HCT116 (cell line): ENCODE measurements around the gene THSD7B. TPM values are rescaled to one million over a fixed set of nuclear protein-coding genes. Genes with fewer than 3 reads are reported as not detected.

ENCODE experiments used
- ATAC-seq: fragments of 200-7000 bp; cut with Tn5 transposase; 2 replicates; pipeline ENCODE4 v1.9.1; 2020; ENCODE audit warnings: mild to moderate bottlenecking, moderate library complexity
- BruUV-seq: library from RNA; stranded (reverse); fragments of 400-500 nt; replicated peaks from 2 replicates; lab custom pipeline; 2021; lab: Mats Ljungman, UMichigan
- CTCF ChIA-PET: fragments of 300-600 bp; sonication (Branson Sonifier 250); formaldehyde crosslinking; loops from one replicate; lab custom pipeline; 2021; ENCODE audit warnings: antibody characterized with exemption; lab: Charles Lee
- POLR2A ChIA-PET: fragments of 300-600, 350-600 bp; sonication (Branson Sonifier 250); formaldehyde crosslinking; loops from one replicate; lab custom pipeline; 2021; ENCODE audit warnings: antibody characterized with exemption; lab: Charles Lee
- RAD21 ChIA-PET, 2 experiments: fragments of 300-600 bp; sonication (Branson Sonifier 250); formaldehyde crosslinking; loops; one replicate each; lab custom pipeline; 2023; ENCODE audit warnings: low total read pairs in 2 of 2; ENCODE audit not compliant: uncharacterized antibody in 2 of 2, unreplicated experiment in 2 of 2, low non-redundant PET in 1 of 2; lab: Charles Lee
- DNase-seq: peaks from one replicate; pipeline ENCODE4 v3.0.0-alpha.2; 2010; ENCODE audit warnings: low read depth, low spot score
- H2AFZ ChIP-seq: fragments of 200-600 bp; shearing (Covaris generic), sonication (generic); 2 replicates; pipeline ENCODE4 v1.6.1; 2017; ENCODE audit warnings: low read depth, mixed run types, mixed read lengths, antibody characterized with exemption, low read length; ENCODE audit not compliant: poor library complexity, severe bottlenecking
- H3K27ac ChIP-seq: 2 replicates; pipeline ENCODE4 v1.5.1; 2012; ENCODE audit warnings: low read depth, low read length
- H3K27me3 ChIP-seq: fragments of 200-600 bp; sonication (generic); 2 replicates; pipeline ENCODE4 v1.6.1; 2016; ENCODE audit warnings: mixed run types, low read length, mixed read lengths; ENCODE audit not compliant: insufficient read depth
- H3K36me3 ChIP-seq, 2 experiments: fragments of 200-500 bp in 1 of 2; fragments of 200-600 bp in 1 of 2; sonication (Bioruptor generic) in 1 of 2; sonication (generic) in 1 of 2; 2 replicates each; pipeline versions ENCODE4 v1.5.1 to v1.6.1; 2014 to 2016; ENCODE audit warnings: low read length in 2 of 2, inconsistent platforms in 1 of 2, mixed read lengths in 1 of 2, mixed run types in 1 of 2; ENCODE audit not compliant: insufficient read depth in 2 of 2, control insufficient read depth in 1 of 2
- H3K4me1 ChIP-seq, 2 experiments: fragments of 200-600 bp in 1 of 2; sonication (generic) in 1 of 2; 2 replicates each; pipeline versions ENCODE4 v1.5.1 to v1.6.1; 2012 to 2017; ENCODE audit warnings: low read length in 2 of 2, inconsistent platforms in 1 of 2, mild to moderate bottlenecking in 1 of 2, mixed read lengths in 1 of 2, mixed run types in 1 of 2, moderate library complexity in 1 of 2; ENCODE audit not compliant: insufficient read depth in 2 of 2, control insufficient read depth in 1 of 2
- H3K4me2 ChIP-seq: fragments of 200-600 bp; sonication (generic); 2 replicates; pipeline ENCODE4 v1.6.1; 2017; ENCODE audit warnings: mixed run types, low read length, mixed read lengths
- H3K4me3 ChIP-seq, 2 experiments: fragments of 200-600 bp in 1 of 2; sonication (generic) in 1 of 2; replicated peaks in 1 of 2; 2 replicates each; pipeline ENCODE4 v1.5.1; 2011 to 2016; ENCODE audit warnings: low read length in 2 of 2, control low read depth in 1 of 2, low read depth in 1 of 2, mild to moderate bottlenecking in 1 of 2, mixed read lengths in 1 of 2, mixed run types in 1 of 2
- H3K79me2 ChIP-seq: fragments of 200-600 bp; sonication (generic); 2 replicates; pipeline ENCODE4 v1.6.1; 2017; ENCODE audit warnings: mild to moderate bottlenecking, mixed run types, low read length, moderate library complexity, mixed read lengths; ENCODE audit not compliant: insufficient read depth
- H3K9ac ChIP-seq: fragments of 200-600 bp; sonication (generic); 2 replicates; pipeline ENCODE4 v1.6.1; 2016; ENCODE audit warnings: low read length, mixed read lengths
- H3K9me2 ChIP-seq: fragments of 200-600 bp; sonication (generic), shearing (Covaris generic); 2 replicates; pipeline ENCODE4 v1.6.1; 2017; ENCODE audit warnings: mixed run types, mild to moderate bottlenecking, moderate library complexity; ENCODE audit not compliant: insufficient read depth
- H3K9me3 ChIP-seq, 2 experiments: fragments of 200-500 bp in 1 of 2; fragments of 200-600 bp in 1 of 2; sonication (Bioruptor generic) in 1 of 2; sonication (generic) in 1 of 2; 2 replicates each; pipeline ENCODE4 v1.6.1; 2014 to 2017; ENCODE audit warnings: low read length in 2 of 2, mixed read lengths in 2 of 2, inconsistent platforms in 1 of 2, low read depth in 1 of 2, mild to moderate bottlenecking in 1 of 2, mixed run types in 1 of 2, moderate library complexity in 1 of 2; ENCODE audit not compliant: control insufficient read depth in 1 of 2, insufficient read depth in 1 of 2
- H4K20me1 ChIP-seq: fragments of 200-600 bp; sonication (generic), shearing (Covaris generic); 2 replicates; pipeline ENCODE4 v1.6.1; 2017; ENCODE audit warnings: mixed run types, mild to moderate bottlenecking, moderate library complexity; ENCODE audit not compliant: insufficient read depth
- EGR1 ChIP-seq: IDR thresholded peaks from 2 replicates; pipeline ENCODE4 v1.6.1; 2012; ENCODE audit warnings: low read depth
- ELF1 ChIP-seq: IDR thresholded peaks from 2 replicates; pipeline ENCODE4 v1.6.1; 2012; ENCODE audit warnings: low read depth, borderline replicate concordance
- EZH2 ChIP-seq: fragments of 200-600 bp; sonication (generic); IDR thresholded peaks from 2 replicates; pipeline ENCODE4 v1.6.1; 2017; ENCODE audit warnings: antibody characterized with exemption, mixed run types
- FOSL1 ChIP-seq: IDR thresholded peaks from 2 replicates; pipeline ENCODE4 v1.6.1; 2012; ENCODE audit warnings: low read depth
- JUND ChIP-seq: IDR thresholded peaks from 2 replicates; pipeline ENCODE4 v1.6.1; 2012
- RAD21 ChIP-seq: IDR thresholded peaks from 2 replicates; pipeline ENCODE4 v1.6.1; 2012; ENCODE audit warnings: low read depth, mild to moderate bottlenecking
- SIN3A ChIP-seq: IDR thresholded peaks from 2 replicates; pipeline ENCODE4 v1.6.1; 2012; ENCODE audit warnings: low read depth
- SP1 ChIP-seq: IDR thresholded peaks from 2 replicates; pipeline ENCODE4 v1.6.1; 2012; ENCODE audit warnings: low read depth
- TCF7L2 ChIP-seq: IDR thresholded peaks from 2 replicates; pipeline ENCODE4 v1.7.0; 2011; ENCODE audit warnings: borderline replicate concordance, inconsistent platforms; ENCODE audit not compliant: insufficient read depth, insufficient read length; ENCODE audit errors: extremely low read depth
- YY1 ChIP-seq: IDR thresholded peaks from 2 replicates; pipeline ENCODE4 v1.6.1; 2011; ENCODE audit warnings: low read length, low read depth, moderate library complexity, mild to moderate bottlenecking; ENCODE audit not compliant: insufficient replicate concordance; ENCODE audit errors: extremely low read depth
- ZFX ChIP-seq: fragments of 450-650 bp; IDR thresholded peaks from 2 replicates; pipeline ENCODE4 v1.6.1; 2017
- ZNF274 ChIP-seq: fragments of 200-500 bp; sonication (Bioruptor generic); IDR thresholded peaks from 2 replicates; pipeline ENCODE4 v1.6.1; 2014; ENCODE audit warnings: mild to moderate bottlenecking, low read depth, low read length, inconsistent platforms
- intact Hi-C: fragments of 100-400 bp; cut with micrococcal nuclease; formaldehyde crosslinking; loops from 2 replicates; pipeline ENCODE4 v1.10.0; 2022
- total RNA-seq: library from RNA; stranded (reverse); gene quantifications from one replicate; pipeline ENCODE4 v1.2.1, GENCODE V29; 2021; ENCODE audit not compliant: unreplicated experiment
- TF ChIP-seq, protein P1 (sequence below): IDR thresholded peaks from 2 replicates; pipeline ENCODE4 v1.6.1; 2011; ENCODE audit warnings: mild to moderate bottlenecking, low read length, moderate library complexity; ENCODE audit not compliant: insufficient replicate concordance; ENCODE audit errors: extremely low read depth
- TF ChIP-seq, protein P2 (sequence below): IDR thresholded peaks from 2 replicates; pipeline ENCODE4 v1.6.1; 2012

Gene THSD7B
- total RNA-seq, 1 experiment from 2014 or later, result not detected

DNA sequence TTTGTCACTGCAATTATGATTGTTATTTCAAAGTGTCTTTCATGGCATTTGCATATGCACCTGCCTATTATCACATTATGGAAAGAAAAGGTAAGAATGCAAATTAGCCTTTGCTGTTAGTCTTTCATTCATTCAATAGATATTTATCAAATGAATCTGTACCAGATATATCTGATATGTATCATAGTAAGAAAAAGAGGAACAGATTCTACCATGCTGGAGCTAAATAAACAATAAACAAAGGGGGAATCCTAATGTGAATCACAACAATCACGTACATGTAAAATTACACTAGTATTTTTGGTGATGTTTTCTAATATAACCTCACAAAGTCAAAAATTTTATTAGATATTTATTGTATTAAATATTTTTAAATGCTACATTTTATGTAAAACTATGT lies 446.4 kb downstream of the THSD7B start:
- intact Hi-C loops, result no loop called here
- CTCF ChIA-PET, result no interaction called here
- RAD21 ChIA-PET, result no interaction called here
- no peak overlapping the region for H2AFZ ChIP-seq
- TF ChIP-seq ZNF274 (no peak), YY1 (no peak), ZFX (no peak), SIN3A (no peak), JUND (no peak), RAD21 (no peak), TCF7L2 (no peak), ELF1 (no peak), EGR1 (no peak), EZH2 (no peak), SP1 (no peak), FOSL1 (no peak)
- TF ChIP-seq, protein P1, sequence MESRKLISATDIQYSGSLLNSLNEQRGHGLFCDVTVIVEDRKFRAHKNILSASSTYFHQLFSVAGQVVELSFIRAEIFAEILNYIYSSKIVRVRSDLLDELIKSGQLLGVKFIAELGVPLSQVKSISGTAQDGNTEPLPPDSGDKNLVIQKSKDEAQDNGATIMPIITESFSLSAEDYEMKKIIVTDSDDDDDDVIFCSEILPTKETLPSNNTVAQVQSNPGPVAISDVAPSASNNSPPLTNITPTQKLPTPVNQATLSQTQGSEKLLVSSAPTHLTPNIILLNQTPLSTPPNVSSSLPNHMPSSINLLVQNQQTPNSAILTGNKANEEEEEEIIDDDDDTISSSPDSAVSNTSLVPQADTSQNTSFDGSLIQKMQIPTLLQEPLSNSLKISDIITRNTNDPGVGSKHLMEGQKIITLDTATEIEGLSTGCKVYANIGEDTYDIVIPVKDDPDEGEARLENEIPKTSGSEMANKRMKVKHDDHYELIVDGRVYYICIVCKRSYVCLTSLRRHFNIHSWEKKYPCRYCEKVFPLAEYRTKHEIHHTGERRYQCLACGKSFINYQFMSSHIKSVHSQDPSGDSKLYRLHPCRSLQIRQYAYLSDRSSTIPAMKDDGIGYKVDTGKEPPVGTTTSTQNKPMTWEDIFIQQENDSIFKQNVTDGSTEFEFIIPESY, result no peak
- TF ChIP-seq, protein P2, sequence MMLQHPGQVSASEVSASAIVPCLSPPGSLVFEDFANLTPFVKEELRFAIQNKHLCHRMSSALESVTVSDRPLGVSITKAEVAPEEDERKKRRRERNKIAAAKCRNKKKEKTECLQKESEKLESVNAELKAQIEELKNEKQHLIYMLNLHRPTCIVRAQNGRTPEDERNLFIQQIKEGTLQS, result no peak
- H3K4me1 ChIP-seq, result no peaks in the 10 kb centered on the region
- DNase-seq (no peak), ATAC-seq (no peak)
- H3K4me2 ChIP-seq, result no peak overlapping the region
- H3K9me3 ChIP-seq, result peaks cover 0 to 3% of the 10 kb centered on the region in 2 experiments; a peak in 1 of 4 replicates
- no peaks in the 10 kb centered on the region for H3K9me2 ChIP-seq
- H3K9ac ChIP-seq, result no peak overlapping the region
- no TSS peak for BruUV-seq
- no peaks in the 10 kb centered on the region for H3K27me3 ChIP-seq
- H4K20me1 ChIP-seq, result no peaks in the 10 kb centered on the region
- POLR2A ChIA-PET, result no interaction called here
- no peak overlapping the region for H3K4me3 ChIP-seq
- H3K36me3 ChIP-seq, result no peaks in the 10 kb centered on the region
- no peak overlapping the region for H3K27ac ChIP-seq
- H3K79me2 ChIP-seq, result no peaks in the 10 kb centered on the region
